Activated naive CD4-positive, alpha-beta T cell (primary cell): ENCODE results near the gene HLF.

Source experiments
- DNase-seq, 4 experiments: peaks; one replicate each; lab custom pipeline; 2025; lab: John Stamatoyannopoulos, UW

The HLF gene

GRCh38 chr17:55264645-55265298, at the start of gene HLF:
Gene HLF (plus strand): TSS chr17:55264960. CDS start chr17:55265485, 525 bp downstream.
- DNase-seq: peak in 3 of 4 experiments; percentile 9 to 61 (median 13)

- DNase-seq: no peak
Measured at GRCh38 chr17:55215711-55216110, 49.0 kb upstream of the HLF start.

GRCh38 chr17:55216888-55217287, 47.9 kb upstream of the HLF start:
- no peak for DNase-seq

- DNase-seq: no peak
Measured at GRCh38 chr17:55219459-55219858, 45.3 kb upstream of the HLF start.

- no peak for DNase-seq
Measured at GRCh38 chr17:55219934-55220333, 44.8 kb upstream of the HLF start.

- no peak for DNase-seq
Measured at GRCh38 chr17:55223524-55223923, 41.2 kb upstream of the HLF start.

- DNase-seq: no peak
Measured at GRCh38 chr17:55224746-55225145, 40.0 kb upstream of the HLF start.

GRCh38 chr17:55225237-55225636, 39.5 kb upstream of the HLF start:
- DNase-seq: no peak

- no peak for DNase-seq
Measured at GRCh38 chr17:55228683-55229192, 36.0 kb upstream of the HLF start.

- no peak for DNase-seq
Measured at GRCh38 chr17:55229276-55229675, 35.5 kb upstream of the HLF start.

- DNase-seq: no peak
Measured at GRCh38 chr17:55230716-55231115, 34.0 kb upstream of the HLF start.

GRCh38 chr17:55233840-55234239, 30.9 kb upstream of the HLF start:
- DNase-seq: no peak

- no peak for DNase-seq
Measured at GRCh38 chr17:55236316-55236715, 28.4 kb upstream of the HLF start.

- DNase-seq: no peak
Measured at GRCh38 chr17:55237268-55237667, 27.5 kb upstream of the HLF start.

- no peak for DNase-seq
Measured at GRCh38 chr17:55237841-55238178, 26.9 kb upstream of the HLF start.

- DNase-seq: peak; percentile 45 to 72 (median 63)
Measured at GRCh38 chr17:55238179-55238930, 26.4 kb upstream of the HLF start.

GRCh38 chr17:55238931-55239297, 25.8 kb upstream of the HLF start:
- DNase-seq: no peak

GRCh38 chr17:55241097-55241496, 23.7 kb upstream of the HLF start:
- DNase-seq: no peak

- no peak for DNase-seq
Measured at GRCh38 chr17:55242476-55242875, 22.3 kb upstream of the HLF start.

GRCh38 chr17:55245986-55246385, 18.8 kb upstream of the HLF start:
- DNase-seq: no peak

- DNase-seq: no peak
Measured at GRCh38 chr17:55246583-55246982, 18.2 kb upstream of the HLF start.

GRCh38 chr17:55248077-55248476, 16.7 kb upstream of the HLF start:
- DNase-seq: no peak

GRCh38 chr17:55249861-55250260, 14.9 kb upstream of the HLF start:
- DNase-seq: no peak

- DNase-seq: no peak
Measured at GRCh38 chr17:55254375-55254774, 10.4 kb upstream of the HLF start.
